HG03095 (cell line): ENCODE measurements around the gene INPPL1.

Experiments used
- ATAC-seq: cut with Tn5 transposase; IDR thresholded peaks from one replicate; pipeline ENCODE4 v1.9.1; 2021; ENCODE audit warnings: moderate library complexity; ENCODE audit not compliant: unreplicated experiment

INPPL1 gene

DNA sequence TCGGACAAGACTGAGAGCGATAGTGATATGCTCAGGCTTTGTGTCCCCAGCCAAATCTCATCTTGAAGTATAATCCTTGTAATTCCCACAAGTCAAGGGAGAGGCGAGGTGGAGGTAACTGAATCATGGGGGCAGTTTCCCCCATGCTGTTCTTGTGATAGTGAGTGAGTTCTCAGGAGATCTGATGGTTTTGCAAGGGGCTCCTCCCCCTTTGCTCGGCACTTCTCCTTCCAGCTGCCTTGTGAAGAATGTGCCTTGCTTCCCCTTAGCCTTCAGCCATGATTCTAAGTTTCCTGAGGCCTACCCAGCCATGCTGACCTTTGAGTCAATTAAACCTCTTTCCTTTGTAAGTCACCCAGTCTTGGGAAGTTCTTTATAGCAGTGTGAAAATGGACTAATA lies 15.5 kb upstream of the INPPL1 start:
- ATAC-seq: no peak

DNA sequence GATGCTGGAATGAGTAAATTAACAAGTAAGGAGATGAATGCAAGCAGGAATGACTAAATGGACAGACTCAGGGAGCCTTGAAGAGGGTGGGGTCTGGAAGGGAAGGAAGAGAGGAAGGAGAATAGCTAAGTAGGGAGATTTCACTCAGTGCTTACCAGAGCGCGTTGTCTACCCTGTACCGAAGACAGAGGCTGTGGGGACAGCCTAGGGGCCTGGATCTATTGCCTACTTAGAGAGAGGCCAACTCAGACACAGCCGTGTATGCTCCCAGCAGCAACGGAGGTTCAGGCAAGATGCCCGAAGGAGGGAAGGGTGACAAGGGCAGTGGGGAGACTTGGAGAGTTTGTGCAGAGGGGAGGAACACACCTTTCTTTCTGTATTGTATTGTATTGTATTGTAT lies 7.9 kb upstream of the INPPL1 start, which contains the start of gene FOLR2:
TSS of gene FOLR2 (plus strand) at position 157 of the 400 bp plus-strand sequence. CDS start 1,791 bp downstream, outside the sequence.
- ATAC-seq: no peak

DNA sequence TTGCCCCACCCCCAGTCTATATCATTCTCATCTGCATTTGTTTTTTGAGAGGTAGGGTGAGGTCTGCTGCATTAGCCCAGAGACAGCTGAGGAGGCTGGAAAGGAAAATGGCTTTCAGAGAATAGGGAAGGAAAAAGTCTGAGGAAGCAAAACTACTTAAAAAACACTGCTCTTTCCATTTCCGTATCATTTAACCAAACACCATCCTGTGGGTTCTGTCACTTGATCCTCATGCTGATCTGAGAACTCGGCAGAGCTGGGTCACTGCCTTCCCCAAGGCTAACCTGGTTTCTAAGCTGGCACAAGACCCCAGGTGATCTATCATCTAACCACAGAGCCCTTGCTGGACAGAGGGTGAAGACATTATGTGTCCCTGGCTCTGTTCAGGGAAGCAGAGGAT lies 6.7 kb upstream of the INPPL1 start:
- no peak for ATAC-seq

DNA sequence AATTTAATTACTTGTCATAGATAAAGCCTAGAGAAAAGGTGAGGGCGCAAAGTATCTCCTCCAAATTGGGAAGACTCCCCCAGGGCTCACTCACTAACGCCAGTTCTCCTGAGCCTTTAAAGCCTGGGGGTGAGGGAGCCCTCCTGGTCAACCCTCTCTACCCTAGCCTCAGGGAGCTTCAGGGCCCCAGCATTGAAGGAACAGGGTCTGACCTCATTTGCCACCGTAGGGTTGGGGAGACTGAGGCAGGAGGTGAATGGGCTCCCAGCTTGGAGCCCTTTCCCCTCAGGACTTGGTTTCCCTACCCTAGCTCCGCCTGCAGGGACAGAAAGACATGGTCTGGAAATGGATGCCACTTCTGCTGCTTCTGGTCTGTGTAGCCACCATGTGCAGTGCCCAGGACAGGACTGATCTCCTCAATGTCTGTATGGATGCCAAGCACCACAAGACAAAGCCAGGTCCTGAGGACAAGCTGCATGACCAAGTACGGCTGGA lies 6.3 kb upstream of the INPPL1 start:
- ATAC-seq: no peak

DNA sequence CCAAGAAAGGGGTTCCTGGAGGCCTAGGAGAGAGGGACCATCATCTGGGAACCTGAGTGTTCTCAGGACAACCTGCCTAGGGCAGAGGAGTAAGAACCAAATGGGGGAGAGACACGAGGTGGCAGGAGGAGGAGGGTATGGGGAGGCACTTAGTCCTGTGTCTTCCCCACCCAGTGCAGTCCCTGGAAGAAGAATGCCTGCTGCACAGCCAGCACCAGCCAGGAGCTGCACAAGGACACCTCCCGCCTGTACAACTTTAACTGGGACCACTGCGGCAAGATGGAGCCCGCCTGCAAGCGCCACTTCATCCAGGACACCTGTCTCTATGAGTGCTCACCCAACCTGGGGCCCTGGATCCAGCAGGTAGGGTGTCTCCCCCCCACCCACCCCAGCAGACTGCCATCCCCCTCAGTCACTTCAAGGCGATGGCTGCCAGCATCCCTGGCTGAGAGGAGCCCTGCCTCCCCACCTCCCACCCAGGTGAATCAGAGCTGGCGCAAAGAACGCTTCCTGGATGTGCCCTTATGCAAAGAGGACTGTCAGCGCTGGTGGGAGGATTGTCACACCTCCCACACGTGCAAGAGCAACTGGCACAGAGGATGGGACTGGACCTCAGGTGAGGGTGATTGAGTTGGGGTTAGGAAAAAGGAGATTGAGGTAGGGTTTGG lies 3.7 kb upstream of the INPPL1 start:
- ATAC-seq: no peak

DNA sequence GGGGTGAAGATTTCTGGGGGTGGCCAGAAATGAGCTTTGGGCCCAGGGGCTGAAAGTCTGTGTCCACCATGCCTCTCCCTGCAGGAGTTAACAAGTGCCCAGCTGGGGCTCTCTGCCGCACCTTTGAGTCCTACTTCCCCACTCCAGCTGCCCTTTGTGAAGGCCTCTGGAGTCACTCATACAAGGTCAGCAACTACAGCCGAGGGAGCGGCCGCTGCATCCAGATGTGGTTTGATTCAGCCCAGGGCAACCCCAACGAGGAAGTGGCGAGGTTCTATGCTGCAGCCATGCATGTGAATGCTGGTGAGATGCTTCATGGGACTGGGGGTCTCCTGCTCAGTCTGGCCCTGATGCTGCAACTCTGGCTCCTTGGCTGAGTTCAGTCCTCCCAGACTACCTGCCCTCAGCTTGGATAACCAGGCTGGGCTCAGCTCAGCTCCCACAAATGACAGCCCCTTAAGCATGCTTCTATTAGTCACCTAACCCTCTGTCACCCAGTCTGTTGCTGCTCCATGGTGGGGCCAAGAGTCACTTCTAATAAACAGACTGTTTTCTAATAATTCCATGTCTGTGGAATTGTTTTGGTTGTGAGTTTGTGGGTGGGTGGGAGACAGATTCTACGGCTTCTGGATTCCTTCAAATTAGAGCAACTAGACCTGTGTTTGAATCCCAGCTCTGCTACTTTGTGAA lies 3.0 kb upstream of the INPPL1 start:
- no peak for ATAC-seq

DNA sequence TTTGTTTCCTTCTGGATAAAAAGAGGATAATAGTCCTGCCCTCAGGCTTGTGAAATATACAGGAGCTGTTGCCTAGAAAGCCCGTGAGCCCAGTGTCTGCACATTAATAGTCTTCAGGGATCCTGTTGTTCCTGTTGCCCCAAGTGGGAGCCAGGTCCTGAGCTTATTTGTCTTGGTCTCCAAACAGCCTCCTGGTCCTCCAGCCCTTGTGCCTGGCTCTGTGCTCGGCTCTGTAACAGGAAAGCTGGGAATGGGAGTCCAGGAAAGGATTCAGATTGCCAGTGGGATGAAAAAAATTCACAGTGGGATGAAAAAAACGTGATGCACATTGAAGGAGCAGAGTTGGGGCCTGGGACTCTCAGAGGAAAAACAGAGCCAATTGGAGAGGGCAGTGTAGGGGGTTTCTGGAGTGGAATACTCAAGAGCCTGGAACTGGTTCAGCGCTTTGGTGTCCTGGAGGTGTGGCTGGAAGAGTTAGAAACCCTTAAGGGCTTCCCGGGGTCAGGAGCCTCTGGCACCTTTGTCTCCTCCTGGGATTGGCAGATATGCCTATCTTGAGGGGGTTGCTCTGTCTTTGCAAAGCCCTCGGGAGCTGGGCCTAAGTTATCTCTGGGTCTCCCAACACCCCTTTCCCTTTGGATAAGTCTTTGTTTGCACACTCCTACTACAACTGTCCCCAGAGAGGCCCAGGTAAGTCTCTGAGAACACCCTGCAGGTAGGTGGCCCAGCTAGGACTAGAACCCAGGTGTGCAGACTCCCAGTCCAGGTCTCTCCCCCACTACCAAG lies 2.3 kb upstream of the INPPL1 start:
- no peak for ATAC-seq

DNA sequence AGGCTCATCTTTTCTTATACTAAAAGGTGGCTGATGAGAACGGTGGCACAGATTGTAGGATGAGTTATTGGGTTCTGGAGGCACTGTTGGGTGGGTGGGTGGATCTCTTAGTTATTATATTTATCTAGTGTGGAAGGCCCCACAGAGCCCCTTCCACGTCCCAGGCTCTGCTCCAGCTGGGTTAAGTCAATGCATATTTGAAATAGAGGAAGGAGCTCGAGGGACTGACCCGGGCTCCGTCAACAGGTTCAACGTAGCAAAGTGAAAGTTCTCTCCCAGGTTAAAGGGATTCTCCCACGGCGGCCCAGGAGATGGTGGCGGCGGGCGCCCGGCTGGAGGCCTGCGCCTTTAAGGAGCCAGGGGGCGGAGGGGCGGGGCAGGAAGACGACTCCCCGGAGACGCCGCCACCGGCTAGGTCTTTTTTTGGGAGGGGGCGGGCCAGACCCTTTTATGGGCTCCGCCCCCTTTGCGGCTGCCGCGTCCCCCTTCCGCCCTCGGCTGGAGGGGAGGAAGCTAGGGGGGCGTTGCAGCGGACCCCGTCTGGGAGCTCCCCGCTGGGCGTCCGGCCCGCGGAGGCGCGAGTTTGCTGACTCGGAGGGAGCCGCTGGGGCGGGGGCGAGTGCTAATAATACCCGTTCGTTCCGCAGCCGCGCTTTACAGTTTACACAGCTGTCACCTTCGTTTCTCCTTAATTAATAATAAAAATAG lies 1.5 kb upstream of the INPPL1 start:
- ATAC-seq: peak; percentile 53

DNA sequence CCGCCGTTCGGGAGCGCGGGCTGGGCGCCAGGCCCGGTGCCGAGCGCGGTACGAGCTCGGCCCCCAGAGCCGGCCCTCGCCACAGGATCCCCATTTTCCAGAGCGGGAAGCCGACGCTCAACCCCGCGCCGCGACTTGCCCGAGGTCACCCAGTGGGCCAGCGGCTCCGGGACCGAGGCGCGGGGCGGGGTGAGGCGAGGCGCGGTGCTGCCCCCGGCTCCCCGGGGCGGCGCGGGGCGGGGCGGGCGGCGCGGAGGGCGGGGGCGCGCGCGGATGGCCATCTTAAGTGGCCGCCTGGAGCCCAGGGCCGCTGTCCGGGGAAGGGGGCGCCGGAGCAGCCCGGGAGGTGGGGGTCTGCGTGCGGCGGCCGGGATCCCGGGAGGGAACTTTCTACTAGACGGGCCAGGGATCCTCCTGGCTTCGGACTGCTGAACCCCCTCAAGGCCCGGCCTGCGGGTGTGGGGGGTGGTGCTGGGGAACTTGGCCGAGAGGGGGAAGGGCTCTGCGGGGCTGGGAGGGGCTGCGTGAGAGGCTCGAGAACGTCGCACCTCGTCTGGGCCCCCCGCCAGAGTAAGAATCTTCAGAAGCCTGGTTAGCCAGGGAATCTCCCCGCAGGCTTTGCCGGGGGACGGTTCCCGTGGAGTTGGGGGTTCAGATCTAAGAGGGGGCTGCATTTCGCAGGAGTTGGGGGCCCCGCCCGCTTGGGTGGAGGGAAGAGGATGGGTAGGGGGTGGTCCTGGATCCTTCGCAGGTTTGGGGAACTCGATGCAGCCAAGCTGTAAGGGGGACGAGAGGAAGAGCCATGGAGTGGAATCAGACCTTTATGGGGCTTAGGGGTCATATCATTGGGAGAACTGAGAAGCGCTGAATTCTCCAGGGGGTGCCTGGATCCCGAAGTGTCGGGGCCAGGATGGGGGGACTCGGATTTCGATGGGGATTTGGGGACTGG lies 678 bp upstream of the INPPL1 start:
- ATAC-seq: peak; percentile 46

DNA sequence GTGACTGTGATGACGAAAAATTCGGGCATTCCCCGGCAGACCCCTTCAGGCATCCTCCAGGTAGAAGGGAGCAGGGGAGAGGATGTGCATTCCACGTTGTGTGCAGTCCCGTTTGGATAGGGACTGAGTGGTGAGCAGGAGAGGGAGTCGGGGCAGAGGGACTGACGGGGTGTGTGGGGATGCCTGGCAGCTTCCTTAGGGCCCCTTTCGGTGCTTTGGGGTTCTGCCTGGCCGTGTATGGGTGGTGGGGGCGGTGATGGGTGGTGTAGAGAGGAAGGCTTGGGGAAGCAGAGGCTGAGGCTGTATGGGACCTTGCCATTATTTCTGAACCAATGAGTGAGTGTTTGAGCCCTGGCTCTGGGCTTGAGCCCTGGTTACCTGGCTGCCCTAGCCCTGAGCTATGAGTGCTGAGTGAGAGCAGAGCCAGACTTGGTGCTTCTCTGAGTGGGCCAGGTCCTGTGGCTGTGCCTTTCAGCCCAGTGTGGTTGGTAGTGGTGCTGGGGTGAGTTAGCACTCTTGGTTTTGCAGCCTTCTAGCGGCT lies 914 bp downstream of the INPPL1 start:
- no peak for ATAC-seq

DNA sequence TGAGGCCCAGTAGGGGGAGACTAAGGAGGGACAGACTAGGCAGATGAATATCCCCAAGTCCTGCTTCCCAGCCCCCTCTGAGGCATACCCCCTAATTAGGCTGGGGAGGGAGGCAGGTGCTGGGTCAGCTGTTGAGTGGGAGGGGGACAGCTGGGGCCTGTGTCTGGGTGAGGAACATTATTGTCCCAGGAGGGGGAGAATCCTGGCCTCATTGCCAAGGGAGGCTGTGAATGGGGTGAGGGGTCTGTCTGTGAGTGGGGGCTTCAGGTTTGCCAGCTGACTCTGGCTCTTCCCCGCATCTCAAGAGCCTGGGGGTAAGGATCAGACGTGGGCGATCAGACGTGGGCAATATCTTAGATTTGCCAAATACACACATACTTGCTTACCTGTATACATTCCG lies 2.1 kb downstream of the INPPL1 start:
- no peak for ATAC-seq

DNA sequence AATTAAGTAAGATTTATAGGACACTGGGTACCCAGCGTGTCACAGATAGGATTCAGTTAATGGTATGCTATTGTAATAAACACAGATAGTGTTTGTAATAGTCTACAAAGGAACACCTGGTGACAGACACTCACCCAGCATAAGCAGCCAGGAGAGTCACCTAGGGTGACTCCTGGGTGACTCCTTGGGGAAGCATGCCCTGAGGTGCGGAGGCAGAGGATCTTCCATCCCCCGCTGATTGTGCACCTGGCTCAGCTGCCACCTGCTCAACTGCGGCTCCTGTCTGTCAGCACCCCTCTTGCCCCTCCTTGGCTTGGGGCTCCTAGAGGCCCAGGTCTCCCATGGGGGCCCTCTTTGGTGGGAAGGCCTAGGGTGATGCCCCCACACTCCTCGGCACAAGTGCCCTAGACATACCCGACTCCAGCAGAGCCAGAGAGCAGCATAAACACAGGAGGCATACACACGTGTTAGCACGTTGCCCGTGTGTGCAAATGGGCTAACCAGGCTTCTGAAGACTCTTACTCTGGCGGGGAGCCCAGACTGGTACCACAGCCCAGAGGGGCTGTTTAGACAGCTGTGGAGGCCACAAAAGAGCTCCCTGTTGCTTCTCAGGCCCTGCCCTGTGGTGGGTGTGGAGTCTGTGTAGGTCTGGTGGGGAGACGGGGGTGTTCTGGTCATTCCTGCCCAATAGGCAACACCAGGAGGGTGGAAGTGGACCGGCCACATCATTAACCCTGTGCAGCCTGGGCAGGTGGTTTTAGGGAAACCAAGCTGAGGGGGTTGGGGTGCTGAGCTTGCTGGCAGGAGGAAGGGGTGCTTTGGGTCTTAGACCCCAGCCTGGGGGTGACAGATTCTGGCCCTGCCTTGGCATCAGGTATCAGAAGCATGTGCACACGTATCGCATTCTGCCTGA lies 3.0 kb downstream of the INPPL1 start:
- ATAC-seq: no peak

DNA sequence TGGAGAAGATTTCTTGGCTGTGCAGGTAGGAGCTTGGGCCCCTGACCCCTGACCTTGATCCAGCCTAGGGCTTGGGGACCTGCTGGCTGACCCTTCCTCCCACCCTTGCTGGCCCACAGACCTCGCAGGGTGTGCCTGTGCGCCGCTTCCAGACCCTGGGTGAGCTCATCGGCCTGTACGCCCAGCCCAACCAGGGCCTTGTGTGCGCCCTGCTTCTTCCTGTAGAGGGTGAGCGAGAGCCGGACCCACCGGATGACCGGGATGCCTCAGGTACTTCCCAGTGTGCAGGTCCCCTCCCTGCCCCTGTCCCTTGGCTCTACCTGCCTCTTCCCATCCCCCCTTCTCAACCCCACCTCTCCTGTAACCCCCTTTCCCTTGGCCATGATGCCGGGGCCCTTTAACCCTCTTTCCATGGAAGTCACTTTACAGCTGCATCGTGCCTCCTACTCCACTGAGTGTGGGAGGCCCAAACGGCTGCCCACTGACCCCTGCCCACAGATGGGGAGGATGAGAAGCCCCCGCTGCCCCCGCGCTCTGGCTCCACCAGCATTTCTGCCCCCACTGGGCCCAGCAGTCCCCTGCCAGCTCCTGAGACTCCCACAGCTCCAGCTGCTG lies 3.8 kb downstream of the INPPL1 start:
- no peak for ATAC-seq

DNA sequence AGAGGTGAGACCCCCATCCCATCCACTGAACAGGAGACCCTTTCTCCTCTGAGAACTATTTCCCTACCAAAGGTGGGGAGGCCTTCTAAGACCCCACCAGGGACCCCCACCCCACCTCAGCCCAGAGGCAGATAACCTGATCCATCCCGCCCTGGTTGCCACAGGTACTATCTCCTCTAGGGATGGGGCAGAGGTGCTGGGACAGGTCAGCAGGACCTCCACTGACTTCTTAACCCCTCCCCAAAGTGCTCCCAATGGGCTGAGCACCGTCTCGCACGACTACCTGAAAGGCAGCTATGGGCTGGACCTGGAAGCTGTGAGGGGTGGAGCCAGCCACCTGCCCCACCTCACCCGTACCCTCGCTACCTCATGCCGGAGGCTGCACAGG lies 4.3 kb downstream of the INPPL1 start:
- no peak for ATAC-seq

DNA sequence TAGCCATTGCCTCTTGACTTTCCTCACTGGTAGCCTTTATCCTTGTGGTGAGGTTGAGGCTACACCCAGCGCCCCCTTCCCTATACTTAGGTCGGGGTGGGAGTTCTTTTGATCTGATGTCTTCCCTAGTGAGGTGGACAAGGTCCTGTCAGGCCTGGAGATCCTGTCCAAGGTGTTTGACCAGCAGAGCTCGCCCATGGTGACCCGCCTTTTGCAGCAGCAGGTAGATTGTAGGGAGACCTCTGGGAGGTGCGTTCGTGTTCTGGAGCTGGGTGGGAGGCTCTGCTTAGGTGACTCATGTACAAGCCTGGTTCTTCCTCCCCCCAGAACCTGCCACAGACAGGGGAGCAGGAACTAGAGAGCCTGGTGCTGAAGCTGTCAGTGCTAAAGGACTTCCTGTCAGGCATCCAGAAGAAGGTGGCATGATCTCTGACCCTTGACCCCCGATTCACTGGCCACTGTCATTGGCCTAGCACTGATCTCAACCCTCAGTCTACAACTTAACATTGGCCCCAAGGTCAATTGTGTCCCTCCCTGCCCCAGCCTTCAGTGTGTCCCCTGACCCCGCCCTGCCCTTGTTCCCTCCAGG lies 4.9 kb downstream of the INPPL1 start:
- no peak for ATAC-seq

DNA sequence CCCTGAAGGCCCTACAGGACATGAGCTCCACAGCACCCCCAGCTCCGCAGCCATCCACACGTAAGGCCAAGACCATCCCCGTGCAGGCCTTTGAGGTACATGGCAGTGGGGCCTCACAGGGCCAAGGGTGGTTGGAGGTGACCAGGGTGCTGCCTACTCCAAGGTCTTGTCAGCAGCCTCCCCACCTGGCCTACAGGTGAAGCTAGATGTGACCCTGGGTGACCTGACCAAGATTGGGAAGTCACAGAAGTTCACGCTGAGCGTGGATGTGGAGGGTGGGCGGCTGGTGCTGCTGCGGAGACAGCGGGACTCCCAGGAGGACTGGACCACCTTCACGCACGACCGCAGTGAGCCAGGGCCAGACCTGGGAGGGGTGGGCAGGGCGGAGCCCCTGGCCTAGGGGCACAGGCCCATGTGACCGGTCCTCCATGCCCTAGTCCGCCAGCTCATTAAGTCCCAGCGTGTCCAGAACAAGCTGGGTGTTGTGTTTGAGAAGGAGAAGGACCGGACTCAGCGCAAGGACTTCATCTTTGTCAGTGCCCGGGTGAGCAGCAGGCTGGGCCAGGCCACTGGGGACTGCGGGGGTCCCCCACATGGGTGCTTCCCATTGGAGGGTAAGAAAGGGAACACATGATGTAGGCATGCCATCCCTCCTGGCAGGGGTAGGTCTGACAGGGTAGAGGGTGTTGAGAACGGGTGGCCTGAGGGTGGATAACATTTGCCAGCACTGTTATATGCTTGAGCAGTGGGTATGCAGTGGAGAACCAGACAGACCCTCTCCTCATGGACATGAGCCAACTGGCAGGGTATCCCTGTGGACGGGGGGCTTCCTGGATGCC lies 5.6 kb downstream of the INPPL1 start:
- ATAC-seq: no peak

DNA sequence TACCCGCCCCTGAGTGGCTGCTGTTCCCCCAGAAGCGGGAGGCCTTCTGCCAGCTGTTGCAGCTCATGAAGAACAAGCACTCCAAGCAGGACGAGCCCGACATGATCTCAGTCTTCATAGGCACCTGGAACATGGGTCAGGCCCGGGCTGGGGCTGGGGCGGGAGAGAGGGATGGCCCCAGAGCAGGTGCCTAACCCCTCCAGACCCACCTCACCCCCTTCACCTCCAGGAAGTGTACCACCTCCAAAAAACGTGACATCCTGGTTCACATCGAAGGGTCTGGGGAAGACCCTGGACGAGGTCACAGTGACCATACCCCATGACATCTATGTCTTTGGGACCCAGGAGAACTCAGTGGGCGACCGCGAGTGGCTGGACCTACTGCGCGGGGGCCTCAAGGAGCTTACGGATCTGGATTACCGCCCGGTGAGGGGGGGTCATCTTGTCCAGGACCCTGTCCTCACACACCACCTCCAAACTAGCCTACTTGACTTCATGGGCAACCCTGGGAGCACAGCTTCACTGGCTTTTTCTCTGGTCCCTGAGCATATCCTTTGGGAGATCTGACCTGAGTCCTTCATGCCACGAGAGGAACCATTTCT lies 6.3 kb downstream of the INPPL1 start:
- no peak for ATAC-seq
